ENCODE measurements around the gene SHTN1.

DNA sequence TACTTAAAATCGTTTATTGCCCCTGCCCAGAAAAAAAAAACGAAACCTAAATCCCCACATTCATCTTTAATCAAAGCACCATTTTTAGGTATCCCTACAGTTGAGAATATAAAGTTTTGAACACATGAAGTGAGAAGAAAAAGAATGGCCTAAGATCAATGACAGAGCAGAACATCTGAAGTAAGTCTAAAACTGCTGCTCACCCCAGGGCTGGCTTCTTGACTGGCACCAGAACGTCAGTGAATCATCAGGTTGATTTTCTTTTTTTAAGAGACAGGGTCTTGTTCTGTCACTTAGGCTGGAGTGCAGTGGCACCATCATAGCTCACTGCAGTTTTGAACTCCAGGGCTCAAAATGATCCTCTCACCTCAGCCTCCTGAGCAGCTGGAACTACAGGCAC lies 24.9 kb downstream of the SHTN1 start:
- TF ChIP-seq, protein P1, sequence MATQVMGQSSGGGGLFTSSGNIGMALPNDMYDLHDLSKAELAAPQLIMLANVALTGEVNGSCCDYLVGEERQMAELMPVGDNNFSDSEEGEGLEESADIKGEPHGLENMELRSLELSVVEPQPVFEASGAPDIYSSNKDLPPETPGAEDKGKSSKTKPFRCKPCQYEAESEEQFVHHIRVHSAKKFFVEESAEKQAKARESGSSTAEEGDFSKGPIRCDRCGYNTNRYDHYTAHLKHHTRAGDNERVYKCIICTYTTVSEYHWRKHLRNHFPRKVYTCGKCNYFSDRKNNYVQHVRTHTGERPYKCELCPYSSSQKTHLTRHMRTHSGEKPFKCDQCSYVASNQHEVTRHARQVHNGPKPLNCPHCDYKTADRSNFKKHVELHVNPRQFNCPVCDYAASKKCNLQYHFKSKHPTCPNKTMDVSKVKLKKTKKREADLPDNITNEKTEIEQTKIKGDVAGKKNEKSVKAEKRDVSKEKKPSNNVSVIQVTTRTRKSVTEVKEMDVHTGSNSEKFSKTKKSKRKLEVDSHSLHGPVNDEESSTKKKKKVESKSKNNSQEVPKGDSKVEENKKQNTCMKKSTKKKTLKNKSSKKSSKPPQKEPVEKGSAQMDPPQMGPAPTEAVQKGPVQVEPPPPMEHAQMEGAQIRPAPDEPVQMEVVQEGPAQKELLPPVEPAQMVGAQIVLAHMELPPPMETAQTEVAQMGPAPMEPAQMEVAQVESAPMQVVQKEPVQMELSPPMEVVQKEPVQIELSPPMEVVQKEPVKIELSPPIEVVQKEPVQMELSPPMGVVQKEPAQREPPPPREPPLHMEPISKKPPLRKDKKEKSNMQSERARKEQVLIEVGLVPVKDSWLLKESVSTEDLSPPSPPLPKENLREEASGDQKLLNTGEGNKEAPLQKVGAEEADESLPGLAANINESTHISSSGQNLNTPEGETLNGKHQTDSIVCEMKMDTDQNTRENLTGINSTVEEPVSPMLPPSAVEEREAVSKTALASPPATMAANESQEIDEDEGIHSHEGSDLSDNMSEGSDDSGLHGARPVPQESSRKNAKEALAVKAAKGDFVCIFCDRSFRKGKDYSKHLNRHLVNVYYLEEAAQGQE (IDR thresholded peaks at IDR 0.05; ENCODE audit: low read depth, low read length) = no peak
- TF ChIP-seq, protein P2, sequence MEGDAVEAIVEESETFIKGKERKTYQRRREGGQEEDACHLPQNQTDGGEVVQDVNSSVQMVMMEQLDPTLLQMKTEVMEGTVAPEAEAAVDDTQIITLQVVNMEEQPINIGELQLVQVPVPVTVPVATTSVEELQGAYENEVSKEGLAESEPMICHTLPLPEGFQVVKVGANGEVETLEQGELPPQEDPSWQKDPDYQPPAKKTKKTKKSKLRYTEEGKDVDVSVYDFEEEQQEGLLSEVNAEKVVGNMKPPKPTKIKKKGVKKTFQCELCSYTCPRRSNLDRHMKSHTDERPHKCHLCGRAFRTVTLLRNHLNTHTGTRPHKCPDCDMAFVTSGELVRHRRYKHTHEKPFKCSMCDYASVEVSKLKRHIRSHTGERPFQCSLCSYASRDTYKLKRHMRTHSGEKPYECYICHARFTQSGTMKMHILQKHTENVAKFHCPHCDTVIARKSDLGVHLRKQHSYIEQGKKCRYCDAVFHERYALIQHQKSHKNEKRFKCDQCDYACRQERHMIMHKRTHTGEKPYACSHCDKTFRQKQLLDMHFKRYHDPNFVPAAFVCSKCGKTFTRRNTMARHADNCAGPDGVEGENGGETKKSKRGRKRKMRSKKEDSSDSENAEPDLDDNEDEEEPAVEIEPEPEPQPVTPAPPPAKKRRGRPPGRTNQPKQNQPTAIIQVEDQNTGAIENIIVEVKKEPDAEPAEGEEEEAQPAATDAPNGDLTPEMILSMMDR (IDR thresholded peaks at IDR 0.05 in 2 of 3, conservative IDR thresholded peaks at IDR 0.05 in 1 of 3; ENCODE audit: control insufficient read depth in 2 of 3, extremely low read depth in 1 of 3, insufficient read depth in 1 of 3, low read depth in 3 of 3, low read length in 3 of 3) = no peak
- no peak for TF ChIP-seq POLR2AphosphoS5 (IDR thresholded peaks at IDR 0.05; ENCODE audit: low read length)

All from GM12878 (cell line).